Measurements from ENCODE around the gene PREX1.

DNA sequence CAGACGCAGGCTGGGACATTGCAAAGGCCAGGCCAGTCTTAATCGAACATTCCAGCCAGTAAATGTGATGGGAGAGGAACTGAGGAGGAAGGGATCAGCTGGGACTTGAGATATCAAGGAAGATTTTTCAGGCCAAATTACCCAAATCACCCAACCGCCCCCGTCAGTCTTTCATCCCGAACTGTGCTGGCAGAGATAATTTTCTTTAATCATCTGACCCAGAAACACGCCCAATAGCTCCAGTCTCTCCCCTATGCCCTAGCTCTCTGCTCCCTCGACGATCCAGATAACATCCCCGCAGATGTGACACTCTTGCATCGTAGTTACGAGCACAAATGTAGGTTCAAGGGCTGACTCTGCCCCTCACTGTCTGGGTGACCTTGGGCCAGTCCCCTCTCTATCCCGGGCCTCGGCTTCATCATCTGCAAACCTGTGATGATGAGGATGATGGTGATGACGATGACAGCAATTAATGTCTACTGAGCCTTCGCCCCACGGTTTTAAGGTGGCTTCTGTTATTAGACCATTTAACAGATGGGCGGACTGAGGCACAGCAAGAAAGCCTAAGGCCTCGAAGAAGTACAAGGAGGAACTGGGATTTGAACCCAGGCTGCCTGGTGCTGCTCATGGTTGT lies 118.6 kb downstream of the PREX1 start:
- no peak for TF ChIP-seq POLR2A (IDR thresholded peaks at IDR 0.05)
- TF ChIP-seq, protein P1, sequence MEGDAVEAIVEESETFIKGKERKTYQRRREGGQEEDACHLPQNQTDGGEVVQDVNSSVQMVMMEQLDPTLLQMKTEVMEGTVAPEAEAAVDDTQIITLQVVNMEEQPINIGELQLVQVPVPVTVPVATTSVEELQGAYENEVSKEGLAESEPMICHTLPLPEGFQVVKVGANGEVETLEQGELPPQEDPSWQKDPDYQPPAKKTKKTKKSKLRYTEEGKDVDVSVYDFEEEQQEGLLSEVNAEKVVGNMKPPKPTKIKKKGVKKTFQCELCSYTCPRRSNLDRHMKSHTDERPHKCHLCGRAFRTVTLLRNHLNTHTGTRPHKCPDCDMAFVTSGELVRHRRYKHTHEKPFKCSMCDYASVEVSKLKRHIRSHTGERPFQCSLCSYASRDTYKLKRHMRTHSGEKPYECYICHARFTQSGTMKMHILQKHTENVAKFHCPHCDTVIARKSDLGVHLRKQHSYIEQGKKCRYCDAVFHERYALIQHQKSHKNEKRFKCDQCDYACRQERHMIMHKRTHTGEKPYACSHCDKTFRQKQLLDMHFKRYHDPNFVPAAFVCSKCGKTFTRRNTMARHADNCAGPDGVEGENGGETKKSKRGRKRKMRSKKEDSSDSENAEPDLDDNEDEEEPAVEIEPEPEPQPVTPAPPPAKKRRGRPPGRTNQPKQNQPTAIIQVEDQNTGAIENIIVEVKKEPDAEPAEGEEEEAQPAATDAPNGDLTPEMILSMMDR (IDR thresholded peaks at IDR 0.05), result no peak
